Fibroblast of villous mesenchyme (primary cell): Measurements from ENCODE around the gene YIPF5. TPM values are rescaled to one million over a fixed set of nuclear protein-coding genes. Genes with fewer than 3 reads are reported as not detected.

Experiments
- DNase-seq: peaks from one replicate; pipeline ENCODE4 v3.0.0-alpha.2; 2010; ENCODE audit warnings: low read depth
- H3K4me3 ChIP-seq: 2 replicates; pipeline ENCODE4 v1.5.1; 2011; ENCODE audit warnings: low read depth, mild to moderate bottlenecking, low read length
- total RNA-seq: library from RNA; depleted of rRNA; stranded (reverse); fragments of >200 nt; gene quantifications from 2 replicates; pipeline ENCODE4 v1.2.3, GENCODE V29; 2012
- TF ChIP-seq, protein P1 (sequence below): IDR thresholded peaks from 2 replicates; pipeline ENCODE4 v1.5.1; 2012; ENCODE audit warnings: low read depth, mild to moderate bottlenecking, low read length; ENCODE audit not compliant: insufficient read depth

The YIPF5 gene
- total RNA-seq, 1 donor = 160 TPM

DNA sequence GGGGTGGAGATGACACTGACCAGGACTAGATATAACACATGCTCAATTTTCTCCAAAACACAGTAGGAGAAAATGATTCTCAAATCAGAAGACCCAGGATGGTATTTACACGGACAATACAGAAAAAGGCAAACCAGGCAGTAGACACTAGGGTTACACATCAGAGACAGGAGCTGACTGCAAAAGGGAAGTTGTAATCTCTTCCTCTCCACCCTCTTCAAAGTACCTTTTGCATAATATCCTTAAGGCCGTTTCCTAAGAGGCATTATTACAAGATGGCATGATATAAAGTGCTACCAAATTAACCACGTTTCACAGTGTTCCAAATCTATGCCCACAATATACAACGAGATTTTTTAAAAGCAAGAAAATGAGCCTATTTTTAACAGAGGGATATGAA, 39.2 kb downstream of the YIPF5 start:
- TF ChIP-seq, protein P1, sequence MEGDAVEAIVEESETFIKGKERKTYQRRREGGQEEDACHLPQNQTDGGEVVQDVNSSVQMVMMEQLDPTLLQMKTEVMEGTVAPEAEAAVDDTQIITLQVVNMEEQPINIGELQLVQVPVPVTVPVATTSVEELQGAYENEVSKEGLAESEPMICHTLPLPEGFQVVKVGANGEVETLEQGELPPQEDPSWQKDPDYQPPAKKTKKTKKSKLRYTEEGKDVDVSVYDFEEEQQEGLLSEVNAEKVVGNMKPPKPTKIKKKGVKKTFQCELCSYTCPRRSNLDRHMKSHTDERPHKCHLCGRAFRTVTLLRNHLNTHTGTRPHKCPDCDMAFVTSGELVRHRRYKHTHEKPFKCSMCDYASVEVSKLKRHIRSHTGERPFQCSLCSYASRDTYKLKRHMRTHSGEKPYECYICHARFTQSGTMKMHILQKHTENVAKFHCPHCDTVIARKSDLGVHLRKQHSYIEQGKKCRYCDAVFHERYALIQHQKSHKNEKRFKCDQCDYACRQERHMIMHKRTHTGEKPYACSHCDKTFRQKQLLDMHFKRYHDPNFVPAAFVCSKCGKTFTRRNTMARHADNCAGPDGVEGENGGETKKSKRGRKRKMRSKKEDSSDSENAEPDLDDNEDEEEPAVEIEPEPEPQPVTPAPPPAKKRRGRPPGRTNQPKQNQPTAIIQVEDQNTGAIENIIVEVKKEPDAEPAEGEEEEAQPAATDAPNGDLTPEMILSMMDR = no peak
- no peak overlapping the region for H3K4me3 ChIP-seq
- DNase-seq = no peak

DNA sequence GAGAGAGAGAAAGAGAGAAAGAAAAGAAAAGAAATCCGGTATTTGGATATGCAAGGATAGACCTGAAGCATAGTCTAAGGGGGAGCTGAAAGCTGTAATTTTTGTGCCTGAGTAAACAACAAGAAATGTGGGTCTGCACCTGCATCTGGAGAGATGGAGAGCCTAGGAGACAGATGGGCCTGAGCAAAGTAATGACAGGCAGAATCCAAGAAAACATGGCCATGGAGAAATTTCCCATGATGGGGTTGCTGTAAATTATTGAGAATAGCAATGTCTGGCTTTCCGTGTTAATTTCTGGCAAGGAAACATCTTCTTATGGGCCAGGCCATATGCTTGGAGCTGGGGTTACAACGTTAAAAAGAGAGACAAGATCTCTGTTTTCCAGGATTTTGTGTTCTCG, 40.2 kb downstream of the YIPF5 start:
- TF ChIP-seq, protein P1 = no peak
- no peak for DNase-seq
- H3K4me3 ChIP-seq = no peak overlapping the region

DNA sequence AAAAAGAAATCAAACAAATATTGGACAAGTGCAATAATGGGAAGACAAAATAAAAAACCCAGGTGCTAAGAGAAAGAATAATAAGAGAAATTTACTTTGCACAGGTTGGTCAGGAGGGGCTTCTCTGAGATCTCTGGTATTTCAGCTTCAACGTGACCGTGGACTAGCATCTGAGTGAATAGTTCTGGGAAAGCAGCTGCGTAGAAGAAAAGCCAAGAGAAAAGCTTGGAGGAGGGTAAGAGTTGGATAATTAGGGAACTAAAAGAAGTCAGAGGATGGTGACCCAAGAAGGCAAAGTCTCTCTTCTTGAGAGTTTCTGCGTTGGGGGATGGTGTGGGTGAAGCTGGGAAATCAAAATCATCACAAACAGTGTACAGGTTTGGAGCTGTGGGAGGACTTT, 41.6 kb downstream of the YIPF5 start:
- TF ChIP-seq, protein P1 = no peak
- DNase-seq = no peak
- no peak overlapping the region for H3K4me3 ChIP-seq

DNA sequence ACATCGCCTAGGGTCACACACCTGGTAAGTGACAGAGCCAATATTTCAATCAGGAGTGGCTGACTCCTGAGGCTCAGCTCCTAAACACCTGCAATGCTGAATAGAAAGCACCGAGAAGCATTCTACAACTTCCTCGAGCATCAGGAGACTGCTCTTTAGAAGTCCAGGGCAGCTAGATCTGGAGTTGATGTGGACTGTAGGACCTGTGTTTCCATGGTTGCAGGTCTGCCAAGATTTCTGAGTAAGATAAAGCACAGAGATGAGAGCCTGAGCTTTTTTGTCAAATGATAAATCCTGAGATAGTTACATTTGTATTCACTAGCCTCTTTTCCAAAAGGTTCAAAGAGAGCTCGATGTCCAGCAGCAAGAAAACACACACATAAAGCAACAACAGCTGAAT, 43.8 kb downstream of the YIPF5 start:
- TF ChIP-seq, protein P1 = no peak
- no peak overlapping the region for H3K4me3 ChIP-seq
- DNase-seq = no peak

DNA sequence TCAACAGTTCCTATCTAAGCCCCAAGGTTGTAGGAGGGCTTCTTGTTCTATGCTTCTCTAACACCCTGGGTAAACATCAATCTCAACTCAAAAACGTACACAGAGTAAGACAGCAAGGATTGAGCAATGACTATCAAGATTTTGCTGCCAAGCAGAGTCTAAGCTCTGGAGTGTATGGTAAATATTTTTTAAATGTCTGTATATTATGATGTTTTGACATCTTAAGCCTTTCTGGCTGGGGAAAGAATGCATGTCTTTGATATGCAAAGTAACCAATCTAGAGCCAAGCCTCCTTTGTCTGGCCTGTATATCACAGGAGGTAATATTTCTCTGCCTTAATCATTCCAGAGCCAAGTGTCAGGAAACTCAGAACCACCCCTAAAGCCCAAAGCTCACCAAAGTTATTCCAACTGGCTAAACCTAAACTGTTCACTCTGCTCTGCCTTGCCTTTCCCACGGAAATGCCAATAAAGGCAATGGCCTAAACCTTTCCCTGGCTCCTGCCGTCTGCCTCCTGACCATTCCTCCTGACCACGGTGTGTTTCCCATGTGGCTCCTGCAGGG, 45.2 kb downstream of the YIPF5 start:
- DNase-seq = peak; percentile 87

DNA sequence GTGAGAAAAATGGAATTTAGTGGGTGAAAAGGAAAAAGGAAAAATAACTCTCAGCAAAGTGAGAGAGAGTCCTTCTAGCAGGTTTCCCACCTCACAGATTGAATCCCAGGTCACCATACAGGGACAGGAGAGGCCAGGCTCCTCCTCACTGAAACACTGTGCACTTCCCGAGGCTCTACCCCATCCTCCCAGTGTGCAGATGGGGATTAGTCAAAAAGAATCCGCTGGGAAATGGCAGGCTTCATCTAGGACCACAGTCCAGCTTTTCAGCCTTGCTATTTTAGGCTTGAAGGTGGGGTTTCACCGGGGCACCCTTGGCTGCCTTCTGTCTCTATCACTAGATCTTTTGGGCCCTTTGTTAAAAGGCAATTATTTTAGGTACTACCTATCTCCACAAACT, 47.8 kb downstream of the YIPF5 start:
- H3K4me3 ChIP-seq = no peak overlapping the region
- no peak for DNase-seq
- TF ChIP-seq, protein P1 = no peak

More for the DNA sequence above, 45.2 kb downstream of the YIPF5 start:
- TF ChIP-seq, protein P1 = no peak
- H3K4me3 ChIP-seq = no peak overlapping the region

DNA sequence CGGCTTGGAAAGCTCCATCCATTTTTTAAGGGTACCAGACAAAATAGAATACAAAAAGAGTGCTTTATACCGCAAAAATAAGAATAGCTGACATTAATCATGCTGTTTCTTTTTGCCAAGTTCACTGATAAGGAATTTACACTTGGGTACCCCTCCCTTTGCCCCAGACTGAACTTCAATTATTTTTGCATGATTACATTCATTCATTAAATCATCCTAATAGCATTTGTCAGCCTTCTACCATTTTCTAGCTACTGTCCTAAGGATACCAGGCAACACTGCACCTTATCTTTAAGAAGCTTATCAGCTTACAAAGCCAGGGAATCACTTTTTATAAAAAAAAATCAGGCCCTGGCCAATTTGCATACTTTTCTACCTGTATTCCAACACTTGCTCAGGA, 48.4 kb downstream of the YIPF5 start:
- TF ChIP-seq, protein P1 = no peak
- DNase-seq = no peak

More for the DNA sequence above, 48.4 kb downstream of the YIPF5 start:
- no peak overlapping the region for H3K4me3 ChIP-seq
